ENCODE data around the gene MADCAM1. TPM values are rescaled to one million over a fixed set of nuclear protein-coding genes. Genes with fewer than 3 reads are reported as not detected.
A peak's percentile ranks its signal among the peaks of the same experiment; 100 is the strongest.

The MADCAM1 gene
- total and polyA plus RNA-seq, 7 donors, result 0.16 to 6.3 (median 0.51) TPM; not detected in 1

- TF ChIP-seq POLR2A (IDR thresholded peaks at IDR 0.05) (no peak), POLR2AphosphoS5 (IDR thresholded peaks at IDR 0.05) (no peak), CTCF (IDR thresholded peaks at IDR 0.05) (no peak), EP300 (IDR thresholded peaks at IDR 0.05) (no peak)
- intact Hi-C loops (cut with DNase I), result no loop called here
- Histone ChIP-seq H3K27ac (no peak overlapping the region), H3K4me3 (no peak overlapping the region), H3K27me3 (no peaks in the 10 kb centered on the region), H3K9me3 (no peaks in the 10 kb centered on the region), H3K4me1 (peaks cover 0 to 23% (median 20%) of the 10 kb centered on the region in 4 donors), H3K36me3 (peaks cover 0 to 7% (median 0%) of the 10 kb centered on the region in 4 donors)
- DNase-seq, result no peak
- WGBS, 2 donors, result 93 to 97% methylated on average over 9 of the region's 9 CpGs
Observed at GRCh38 chr19:514166-514663, 17.9 kb downstream of the MADCAM1 start.

- intact Hi-C loops (cut with DNase I), result no loop called here
- DNase-seq, result peak; percentile 71
- H3K4me1 ChIP-seq, result peaks cover 0 to 6% (median 3%) of the 10 kb centered on the region in 4 donors
- H3K9me3 ChIP-seq, result no peaks in the 10 kb centered on the region
- TF ChIP-seq EP300 (IDR thresholded peaks at IDR 0.05) (no peak), CTCF (IDR thresholded peaks at IDR 0.05) (no peak), POLR2AphosphoS5 (IDR thresholded peaks at IDR 0.05) (no peak), POLR2A (IDR thresholded peaks at IDR 0.05) (no peak)
- H3K27me3 ChIP-seq, result no peaks in the 10 kb centered on the region
- no peak overlapping the region for H3K4me3 ChIP-seq
- no peak overlapping the region for H3K27ac ChIP-seq
- WGBS, 2 donors, result 38 to 61% methylated on average over 10 of the region's 10 CpGs
- peaks cover 0 to 10% (median 0%) of the 10 kb centered on the region in 4 donors for H3K36me3 ChIP-seq
Observed at GRCh38 chr19:517721-518597, 21.7 kb downstream of the MADCAM1 start.

- 17 to 23% methylated on average over 58 of the region's 58 CpGs for WGBS, 2 donors
- peaks cover 0 to 10% (median 0%) of the 10 kb centered on the region in 4 donors for H3K36me3 ChIP-seq
- peaks cover 0 to 6% (median 0%) of the 10 kb centered on the region in 4 donors for H3K4me1 ChIP-seq
- intact Hi-C loops (cut with DNase I), result no loop called here
- no peaks in the 10 kb centered on the region for H3K27me3 ChIP-seq
- DNase-seq, result peak; percentile 62
- TF ChIP-seq POLR2A (IDR thresholded peaks at IDR 0.05), result no peak
- TF ChIP-seq EP300 (IDR thresholded peaks at IDR 0.05), result no peak
- TF ChIP-seq POLR2AphosphoS5 (IDR thresholded peaks at IDR 0.05), result no peak
- TF ChIP-seq CTCF (IDR thresholded peaks at IDR 0.05), result no peak
- no peaks in the 10 kb centered on the region for H3K9me3 ChIP-seq
- H3K4me3 ChIP-seq, result no peak overlapping the region
- no peak overlapping the region for H3K27ac ChIP-seq
Observed at GRCh38 chr19:518598-519231, 22.4 kb downstream of the MADCAM1 start.

- H3K36me3 ChIP-seq, result peaks cover 0 to 10% (median 0%) of the 10 kb centered on the region in 4 donors
- peaks cover 0 to 6% (median 0%) of the 10 kb centered on the region in 4 donors for H3K4me1 ChIP-seq
- H3K9me3 ChIP-seq, result no peaks in the 10 kb centered on the region
- no peak overlapping the region for H3K4me3 ChIP-seq
- intact Hi-C loops (cut with DNase I), result no loop called here
- TF ChIP-seq POLR2AphosphoS5 (IDR thresholded peaks at IDR 0.05) (no peak), POLR2A (IDR thresholded peaks at IDR 0.05) (no peak), EP300 (IDR thresholded peaks at IDR 0.05) (no peak), CTCF (IDR thresholded peaks at IDR 0.05) (no peak)
- no peak for DNase-seq
- 84 to 86% methylated on average over 45 of the region's 45 CpGs for WGBS, 2 donors
- no peak overlapping the region for H3K27ac ChIP-seq
- H3K27me3 ChIP-seq, result no peaks in the 10 kb centered on the region
Observed at GRCh38 chr19:519449-519865, 23.2 kb downstream of the MADCAM1 start.
